GM10847 (cell line): ENCODE data around the gene CDC45.

Experiments used
- POLR2A ChIP-seq: IDR thresholded peaks from 2 replicates; pipeline ENCODE4 v1.6.1; 2011; ENCODE audit not compliant: insufficient read length; ENCODE audit errors: extremely low read depth

The CDC45 gene

GRCh38 chr22:19461506-19461905 is 18.2 kb upstream of the CDC45 start:
- TF ChIP-seq POLR2A, result no peak

GRCh38 chr22:19463008-19463407 is 16.7 kb upstream of the CDC45 start:
- TF ChIP-seq POLR2A, result no peak

- TF ChIP-seq POLR2A, result no peak
Observed at GRCh38 chr22:19463491-19464469, 15.9 kb upstream of the CDC45 start.

- TF ChIP-seq POLR2A, result no peak
Observed at GRCh38 chr22:19464546-19464945, 15.2 kb upstream of the CDC45 start.

GRCh38 chr22:19464975-19465374 is 14.7 kb upstream of the CDC45 start:
- no peak for TF ChIP-seq POLR2A

GRCh38 chr22:19466126-19466716 is 13.5 kb upstream of the CDC45 start:
- no peak for TF ChIP-seq POLR2A

GRCh38 chr22:19466848-19467752 is 12.6 kb upstream of the CDC45 start:
- no peak for TF ChIP-seq POLR2A

- TF ChIP-seq POLR2A, result no peak
Observed at GRCh38 chr22:19467912-19468311, 11.8 kb upstream of the CDC45 start.

- no peak for TF ChIP-seq POLR2A
Observed at GRCh38 chr22:19469421-19469820, 10.3 kb upstream of the CDC45 start.

GRCh38 chr22:19470010-19470409 is 9.7 kb upstream of the CDC45 start:
- no peak for TF ChIP-seq POLR2A

GRCh38 chr22:19471572-19471971 is 8.1 kb upstream of the CDC45 start:
- TF ChIP-seq POLR2A, result no peak

- no peak for TF ChIP-seq POLR2A
Observed at GRCh38 chr22:19472233-19472632, 7.5 kb upstream of the CDC45 start.

GRCh38 chr22:19473578-19473977 is 6.1 kb upstream of the CDC45 start:
- TF ChIP-seq POLR2A, result no peak

- no peak for TF ChIP-seq POLR2A
Observed at GRCh38 chr22:19476023-19476422, 3.7 kb upstream of the CDC45 start.

GRCh38 chr22:19477321-19478044 is 2.2 kb upstream of the CDC45 start:
- TF ChIP-seq POLR2A, result no peak
